Right ventricle myocardium inferior (tissue), 1 donor: ENCODE results near the gene SLF2. TPM values are rescaled to one million over a fixed set of nuclear protein-coding genes. Genes with fewer than 3 reads are reported as not detected.
"Not testable (repeated sequence)": the region's sequence is repeated elsewhere in the genome, so short reads cannot be mapped to it uniquely, and the experiment has no call there.

Experiments used
- ATAC-seq: fragments of 200-7000 bp; cut with Tn5 transposase; one replicate; pipeline ENCODE4 v1.9.1; 2020; ENCODE audit warnings: mild to moderate bottlenecking, moderate library complexity
- DNase-seq: peaks from one replicate; pipeline ENCODE4 v3.0.0; 2021; ENCODE audit errors: missing footprints
- intact Hi-C: fragments of 100-400 bp; cut with DNase I; formaldehyde crosslinking; loops from one replicate; pipeline ENCODE4 v1.11.0; 2022
- total RNA-seq: library from RNA; stranded (reverse); fragmentation: NEBNext Ultra II Directional; extraction: Animal tissue kit (Norgen Biotek cat#: 25700); gene quantifications from one replicate; pipeline ENCODE4 v1.2.1, GENCODE V29; 2021
- donor health status: DM: no; HTN: yes; CAD: no; lungs with severe emphysema.

Gene SLF2
- total RNA-seq, 1 donor from 2014 or later, result 17.0 TPM

DNA sequence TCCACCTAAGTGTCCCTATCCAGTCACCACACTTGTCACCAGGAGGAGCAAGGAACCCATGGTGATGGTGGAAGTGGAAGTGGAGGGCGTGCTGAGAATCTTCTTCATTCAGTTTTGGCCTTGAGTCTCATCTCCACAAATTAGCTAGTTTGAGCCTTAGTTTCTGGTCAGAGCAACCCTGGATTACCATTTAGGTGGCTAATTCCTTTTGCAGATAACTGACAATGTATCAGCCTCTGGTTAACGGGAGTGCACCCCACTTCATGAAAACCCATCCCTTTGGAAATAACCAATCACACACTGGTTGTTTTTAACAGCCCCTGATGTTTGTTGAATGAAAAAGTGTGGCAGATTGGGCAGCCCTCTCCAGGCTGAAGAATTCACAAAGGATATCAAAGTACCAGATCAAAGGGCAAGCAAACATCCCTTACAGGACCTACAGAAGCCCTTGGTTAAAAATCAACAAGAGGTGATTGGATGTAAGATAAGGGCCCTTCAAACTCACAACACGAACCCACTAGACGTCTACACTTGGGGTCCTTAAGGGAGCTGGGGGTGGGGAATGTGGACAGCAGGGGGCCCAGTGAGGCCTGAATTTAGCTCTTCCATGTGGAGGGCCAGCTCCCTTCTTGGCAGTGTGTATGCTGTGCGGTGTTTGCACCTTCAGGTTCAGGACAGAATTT, 37.1 kb upstream of the SLF2 start:
- no peak for ATAC-seq
- intact Hi-C loops, result loop anchor here (5.0 to 10.0 kb wide), 3 partner anchors 201 to 443 kb away; no protein-coding TSS in a partner anchor

DNA sequence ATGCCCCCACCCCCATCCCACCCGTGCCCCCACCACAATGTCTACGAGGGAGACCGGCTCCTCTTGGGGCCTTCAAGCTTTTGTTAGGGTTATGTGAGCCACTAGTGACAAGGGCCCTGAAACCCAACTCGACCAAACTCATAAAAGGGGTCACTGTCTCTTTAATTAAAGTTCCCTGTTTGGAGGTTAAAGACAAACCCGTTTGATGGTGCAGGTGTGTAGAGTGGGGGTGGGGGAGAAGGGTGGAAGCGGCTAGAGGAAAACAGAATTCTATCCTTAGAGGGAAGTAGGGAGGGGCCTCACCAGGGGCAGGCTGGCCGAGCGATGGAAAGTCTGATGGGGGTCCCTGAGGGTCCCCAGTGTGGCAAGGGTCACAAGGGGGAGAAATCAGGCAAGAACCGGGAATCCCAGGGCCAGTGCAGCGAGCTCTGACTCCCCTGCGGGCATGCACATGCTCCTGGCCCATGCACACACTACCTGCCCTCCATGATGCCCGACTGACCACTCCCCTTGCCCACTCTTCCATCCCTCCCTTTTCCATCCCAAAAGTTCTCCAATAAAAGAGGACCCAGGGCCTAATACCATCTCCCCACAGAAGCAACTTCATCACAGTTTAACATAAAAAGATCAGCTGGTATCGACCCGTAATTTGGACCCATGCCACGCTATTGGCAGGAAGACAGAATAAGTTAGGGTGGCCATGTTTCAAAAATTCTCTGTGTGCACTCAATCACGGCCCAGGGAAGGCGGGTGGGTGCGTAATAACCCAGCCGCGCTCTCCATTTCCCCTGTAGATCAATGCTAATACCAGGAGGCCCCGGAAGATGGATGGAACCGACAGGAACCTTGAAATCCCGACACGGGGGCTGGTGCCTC, 35.9 kb upstream of the SLF2 start:
- DNase-seq (no peak), ATAC-seq (no peak)
- intact Hi-C loops, result loop anchor here (5.0 to 10.0 kb wide), 3 partner anchors 202 to 445 kb away; no protein-coding TSS in a partner anchor

More for the DNA sequence above, 37.1 kb upstream of the SLF2 start:
- DNase-seq, result no peak

GRCh38 chr10:100877461-100877850, 35.3 kb upstream of the SLF2 start:
- DNase-seq (peak; percentile 22), ATAC-seq (no peak)
- intact Hi-C loops, result loop anchor here (5.0 to 10.0 kb wide), 3 partner anchors 203 to 445 kb away; no protein-coding TSS in a partner anchor

DNA sequence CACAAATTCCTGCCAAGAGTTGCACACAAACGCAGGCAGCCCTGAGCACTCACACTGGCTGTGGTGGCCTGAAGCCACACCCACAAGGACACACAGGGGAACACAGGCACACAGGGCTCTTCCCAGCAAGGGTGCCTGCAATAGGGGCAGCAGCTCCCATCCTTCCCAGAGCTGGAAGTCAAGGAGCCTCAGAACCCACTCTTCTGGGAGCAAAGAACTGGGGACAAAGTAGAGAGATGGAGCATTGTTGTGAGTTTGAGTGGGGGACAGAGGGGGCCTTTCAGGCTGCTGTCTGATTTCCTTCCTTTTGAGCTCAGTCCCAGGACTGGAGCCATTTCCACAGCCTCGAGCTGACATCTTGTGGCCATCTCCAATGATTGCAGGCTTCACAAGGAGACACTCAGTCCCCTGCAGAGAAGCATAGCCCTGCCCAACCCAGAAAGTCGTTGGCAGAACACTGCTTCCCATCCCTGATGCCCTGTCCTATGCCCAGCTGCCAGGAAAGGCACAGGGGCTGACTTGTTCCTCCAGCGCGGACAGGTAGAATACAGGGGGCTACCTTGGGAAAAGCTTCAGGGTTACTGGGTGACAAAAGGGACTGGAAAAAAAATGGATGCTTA, 34.4 kb upstream of the SLF2 start:
- DNase-seq (peak; percentile 54), ATAC-seq (peak; percentile 76)
- intact Hi-C loops, result loop anchor here (5.0 to 10.0 kb wide), 3 partner anchors 204 to 446 kb away; no protein-coding TSS in a partner anchor

GRCh38 chr10:100879741-100880360, 32.9 kb upstream of the SLF2 start:
- peak; percentile 44 for DNase-seq
- ATAC-seq, result no peak
- intact Hi-C loops, result loop anchor here (5.0 to 10.0 kb wide), 3 partner anchors 205 to 448 kb away; no protein-coding TSS in a partner anchor

- intact Hi-C loops, result no loop called here
- no peak for ATAC-seq
These were observed 31.1 kb upstream of the SLF2 start for GRCh38 chr10:100881556-100882213.

DNA sequence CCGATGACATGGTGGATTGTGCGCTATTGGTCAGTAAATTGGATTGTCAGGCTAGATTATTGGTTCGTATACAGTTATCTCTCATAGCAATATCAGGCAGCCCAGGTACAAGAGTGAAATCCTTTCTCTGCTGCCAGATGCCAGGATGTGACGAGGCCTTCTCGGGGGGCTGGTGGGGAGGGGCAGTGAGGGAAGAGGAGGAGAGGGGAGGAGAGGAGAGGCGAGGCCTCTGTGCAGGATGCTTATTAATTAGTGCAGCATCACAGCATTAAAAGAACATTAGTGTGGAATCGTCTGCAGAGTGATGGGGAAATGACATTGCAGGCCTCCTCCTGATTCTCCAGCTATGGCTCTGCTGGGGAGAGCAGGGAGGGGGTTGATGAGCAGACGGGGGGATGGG, 30.5 kb upstream of the SLF2 start:
- DNase-seq, result no peak
- intact Hi-C loops, result no loop called here
- no peak for ATAC-seq

More at GRCh38 chr10:100881556-100882213, 31.1 kb upstream of the SLF2 start:
- DNase-seq, result peak; percentile 17

DNA sequence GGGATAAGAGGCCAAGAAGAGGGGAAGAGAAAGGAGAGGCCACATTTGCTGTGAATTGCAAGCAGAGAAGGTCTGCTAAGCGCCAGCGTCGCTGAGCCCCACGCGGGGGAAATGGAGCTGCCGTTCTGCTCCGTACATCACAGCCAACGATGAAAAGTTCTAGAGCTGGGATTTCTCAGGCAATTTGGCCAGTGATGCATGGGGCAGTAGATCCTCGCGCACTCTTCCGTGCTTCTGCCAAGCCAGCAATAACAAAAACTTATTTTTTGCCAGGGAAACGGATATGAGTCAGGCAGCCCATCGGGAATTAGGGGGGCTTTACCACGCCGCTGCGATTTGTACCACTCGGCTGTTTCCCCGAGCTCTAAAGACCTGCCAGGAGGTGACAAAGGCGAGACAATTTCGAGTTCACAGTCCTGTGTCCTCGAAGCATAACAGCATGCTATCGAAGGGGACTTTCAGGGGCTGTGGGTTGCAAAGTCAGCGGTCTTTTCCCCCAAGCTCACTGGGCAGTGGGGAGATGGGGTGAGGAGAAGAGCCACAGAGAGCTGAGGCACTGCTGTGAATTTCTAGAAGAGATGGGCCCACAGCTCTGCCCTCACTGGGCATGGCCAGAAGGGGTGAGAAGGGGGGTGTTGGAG, 30.0 kb upstream of the SLF2 start:
- DNase-seq (peak; percentile 60), ATAC-seq (peak; percentile 47)
- intact Hi-C loops, result no loop called here

- intact Hi-C loops, result no loop called here
- DNase-seq (peak; percentile 58), ATAC-seq (no peak)
These were observed 29.4 kb upstream of the SLF2 start for GRCh38 chr10:100883312-100883821.

DNA sequence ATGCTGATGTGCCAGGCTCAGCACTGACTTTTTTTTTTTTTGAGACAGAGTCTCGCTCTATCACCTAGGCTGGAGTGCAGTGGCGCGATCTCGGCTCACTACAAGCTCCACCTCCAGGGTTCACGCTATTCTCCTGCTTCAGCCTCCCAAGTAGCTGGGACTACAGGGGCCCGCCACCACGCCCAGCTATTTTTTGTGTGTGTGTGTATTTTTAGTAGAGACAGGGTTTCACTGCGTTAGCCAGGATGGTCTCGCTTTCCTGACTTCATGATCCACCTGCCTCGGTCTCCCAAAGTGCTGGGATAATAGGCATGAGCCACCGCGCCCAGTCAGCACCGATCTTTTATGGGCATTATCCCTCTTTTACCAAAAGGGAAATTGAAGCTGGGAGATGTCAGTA, 27.2 kb upstream of the SLF2 start:
- intact Hi-C loops, ATAC-seq: not testable (repeated sequence)
- peak; percentile 7 for DNase-seq

DNA sequence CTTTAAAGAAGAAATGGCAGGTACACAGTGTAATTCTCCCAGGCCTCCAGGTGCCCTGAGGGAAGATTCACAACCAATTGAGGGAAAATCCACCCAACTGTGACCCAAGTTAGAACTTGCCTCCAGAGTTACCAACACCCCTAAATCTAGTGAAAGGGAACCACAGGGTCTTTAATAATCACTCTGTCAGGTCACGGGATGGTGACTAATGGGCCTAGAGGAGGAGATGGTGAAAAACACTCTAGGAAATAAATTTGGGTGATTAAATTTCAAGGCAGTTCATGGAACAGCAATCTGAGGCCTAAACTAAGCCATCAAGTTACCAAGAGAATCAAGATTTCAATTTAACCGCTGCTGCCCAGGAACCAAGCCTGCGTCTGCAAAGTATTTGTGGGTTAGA, 26.7 kb upstream of the SLF2 start:
- ATAC-seq, result no peak
- intact Hi-C loops, result no loop called here

GRCh38 chr10:100886521-100886920, 26.2 kb upstream of the SLF2 start:
- no peak for ATAC-seq
- no peak for DNase-seq
- intact Hi-C loops, result no loop called here

More for the DNA sequence above, 26.7 kb upstream of the SLF2 start:
- peak; percentile 8 for DNase-seq

GRCh38 chr10:100886963-100887362, 25.8 kb upstream of the SLF2 start:
- intact Hi-C loops, result no loop called here
- DNase-seq, result peak; percentile 78
- ATAC-seq, result peak; percentile 82

DNA sequence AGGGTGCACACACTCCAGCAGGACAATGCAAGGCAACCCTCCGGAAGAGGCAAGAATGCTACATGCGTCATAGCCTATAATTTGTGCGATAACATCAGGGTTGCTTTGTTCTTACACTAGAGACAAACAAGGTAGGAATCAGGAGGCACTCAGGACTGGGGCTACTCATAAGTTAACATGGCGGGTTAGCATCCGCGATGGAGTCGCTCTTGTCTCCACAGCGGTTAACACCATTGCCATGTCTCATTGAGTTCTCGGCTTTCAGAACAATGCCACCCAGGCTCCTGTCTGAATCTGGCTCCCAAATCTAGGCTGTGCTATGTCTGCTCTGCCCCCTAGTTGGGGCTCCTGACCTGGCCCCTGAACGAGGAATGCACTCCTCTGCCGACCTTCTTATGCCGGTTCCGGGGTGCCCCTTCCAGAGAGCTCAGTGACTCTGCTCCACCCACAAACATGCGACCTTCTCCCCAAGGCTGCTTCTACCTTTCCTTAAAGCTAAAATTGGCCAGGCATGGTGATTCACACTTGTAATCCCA, 24.9 kb upstream of the SLF2 start:
- intact Hi-C loops, result no loop called here
- DNase-seq, result peak; percentile 5
- no peak for ATAC-seq

GRCh38 chr10:100888957-100889356, 23.8 kb upstream of the SLF2 start:
- intact Hi-C loops, result no loop called here
- ATAC-seq (no peak), DNase-seq (no peak)

DNA sequence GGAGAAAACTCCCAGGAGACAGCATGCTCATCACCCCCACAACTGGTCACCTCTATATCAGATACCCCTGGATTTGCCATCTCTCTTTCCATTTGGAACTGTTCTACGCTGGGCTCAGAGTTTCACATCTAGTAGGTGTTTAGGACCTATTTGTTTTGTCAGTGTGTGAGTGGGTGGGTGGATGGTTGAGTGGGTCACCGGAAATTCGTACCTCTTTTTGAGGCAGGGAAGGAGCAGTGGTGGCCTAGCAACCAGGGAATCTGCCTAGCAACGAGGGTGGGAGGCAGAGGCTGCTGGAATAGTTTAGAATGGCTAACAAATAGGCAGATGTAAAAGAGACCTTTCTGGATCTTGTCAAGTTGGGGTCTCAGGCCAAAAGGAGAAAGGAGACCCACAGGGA, 23.2 kb upstream of the SLF2 start:
- no peak for DNase-seq
- no peak for ATAC-seq
- intact Hi-C loops, result no loop called here

GRCh38 chr10:100890141-100890672, 22.6 kb upstream of the SLF2 start:
- no peak for ATAC-seq
- intact Hi-C loops, result no loop called here
- no peak for DNase-seq
